Activated CD4-positive, alpha-beta T cell treated with anti-CD3 and anti-CD28 coated beads, Interleukin-2, amount 10 ng/mL, durations not matched to agents 24 days and 14 days (primary cell): ENCODE results near the gene CPA4. TPM values are rescaled to one million over a fixed set of nuclear protein-coding genes. Genes with fewer than 3 reads are reported as not detected.
"Not testable (repeated sequence)": the region's sequence is repeated elsewhere in the genome, so short reads cannot be mapped to it uniquely, and the experiment has no call there.

Experiments used
- DNase-seq: peaks from one replicate; pipeline ENCODE4 v3.0.0; 2022
- H3K27ac Mint-ChIP-seq: one replicate; pipeline ENCODE4 v1.8.0; 2022; ENCODE audit warnings: mild to moderate bottlenecking, mixed read lengths
- H3K27me3 Mint-ChIP-seq: one replicate; pipeline ENCODE4 v1.8.0; 2022; ENCODE audit warnings: mixed read lengths
- H3K36me3 Mint-ChIP-seq: one replicate; pipeline ENCODE4 v1.8.0; 2022; ENCODE audit warnings: low read depth, mild to moderate bottlenecking, mixed read lengths
- H3K4me1 Mint-ChIP-seq: one replicate; pipeline ENCODE4 v1.8.0; 2021; ENCODE audit warnings: mixed read lengths
- H3K4me3 Mint-ChIP-seq: one replicate; pipeline ENCODE4 v1.8.0; 2022; ENCODE audit warnings: mild to moderate bottlenecking, moderate library complexity, mixed read lengths
- H3K9me3 Mint-ChIP-seq: one replicate; pipeline ENCODE4 v1.8.0; 2021; ENCODE audit warnings: mixed read lengths
- intact Hi-C: fragments of 100-400 bp; cut with micrococcal nuclease; formaldehyde crosslinking; loops from one replicate; pipeline ENCODE4 v1.15.1; 2023
- total RNA-seq: library from RNA; stranded (reverse); gene quantifications from 2 replicates; pipeline ENCODE4 v1.2.3, GENCODE V29; 2022

CPA4 gene, protein sequence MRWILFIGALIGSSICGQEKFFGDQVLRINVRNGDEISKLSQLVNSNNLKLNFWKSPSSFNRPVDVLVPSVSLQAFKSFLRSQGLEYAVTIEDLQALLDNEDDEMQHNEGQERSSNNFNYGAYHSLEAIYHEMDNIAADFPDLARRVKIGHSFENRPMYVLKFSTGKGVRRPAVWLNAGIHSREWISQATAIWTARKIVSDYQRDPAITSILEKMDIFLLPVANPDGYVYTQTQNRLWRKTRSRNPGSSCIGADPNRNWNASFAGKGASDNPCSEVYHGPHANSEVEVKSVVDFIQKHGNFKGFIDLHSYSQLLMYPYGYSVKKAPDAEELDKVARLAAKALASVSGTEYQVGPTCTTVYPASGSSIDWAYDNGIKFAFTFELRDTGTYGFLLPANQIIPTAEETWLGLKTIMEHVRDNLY
- total RNA-seq = not detected in 2 replicates

DNA sequence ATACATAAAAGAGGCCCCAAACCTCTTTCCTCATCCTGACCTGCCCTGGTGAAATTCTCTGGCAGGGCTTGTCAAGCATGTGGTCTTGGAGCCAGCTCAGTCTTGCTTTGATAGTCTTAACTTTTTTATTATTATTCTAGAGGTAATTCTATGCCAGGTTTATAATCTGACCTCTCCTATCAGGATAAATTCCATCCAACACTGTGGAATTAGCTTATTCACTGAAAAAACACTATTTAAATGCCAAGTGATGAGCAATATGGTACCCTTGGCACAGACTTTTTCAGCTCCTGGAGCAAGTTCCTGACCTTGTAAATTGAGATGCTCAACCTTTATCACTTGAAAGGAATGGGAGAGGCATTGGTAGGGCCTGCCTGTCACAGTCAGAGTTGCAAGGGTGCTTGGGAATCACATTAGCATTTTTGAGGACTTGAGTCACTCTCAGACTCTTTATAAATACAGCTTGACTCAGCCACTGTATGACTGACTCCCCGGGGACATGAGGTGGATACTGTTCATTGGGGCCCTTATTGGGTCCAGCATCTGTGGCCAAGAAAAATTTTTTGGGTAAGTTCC lies at the start of gene CPA4:
Gene CPA4 (plus strand): TSS at position 480 of the 576 bp plus-strand sequence. CDS start 20 bp downstream, at position 500.
- Mint-ChIP-seq H3K36me3 (no peaks in the 10 kb centered on the region), H3K9me3 (peaks cover 9% of the 10 kb centered on the region), H3K27ac (no peak within 1 kb of the TSS), H3K4me3 (no peak within 1 kb of the TSS), H3K4me1 (no peaks in the 10 kb centered on the region), H3K27me3 (no peaks in the 10 kb centered on the region)
- intact Hi-C loops = no loop called here
- DNase-seq = no peak

- intact Hi-C loops = loop anchor here (2.0 to 10.0 kb wide), 5 partner anchors 171 to 591 kb away; partner anchors contain the start of gene MEST
- not testable (repeated sequence) for H3K36me3 Mint-ChIP-seq, H3K9me3 Mint-ChIP-seq, H3K4me3 Mint-ChIP-seq, H3K27me3 Mint-ChIP-seq, DNase-seq
- H3K27ac Mint-ChIP-seq = peak overlapping the region; percentile 7
- H3K4me1 Mint-ChIP-seq = peaks cover 14% of the 10 kb centered on the region
These were observed 49.5 kb upstream of the CPA4 start for GRCh38 chr7:130243486-130243885.

DNA sequence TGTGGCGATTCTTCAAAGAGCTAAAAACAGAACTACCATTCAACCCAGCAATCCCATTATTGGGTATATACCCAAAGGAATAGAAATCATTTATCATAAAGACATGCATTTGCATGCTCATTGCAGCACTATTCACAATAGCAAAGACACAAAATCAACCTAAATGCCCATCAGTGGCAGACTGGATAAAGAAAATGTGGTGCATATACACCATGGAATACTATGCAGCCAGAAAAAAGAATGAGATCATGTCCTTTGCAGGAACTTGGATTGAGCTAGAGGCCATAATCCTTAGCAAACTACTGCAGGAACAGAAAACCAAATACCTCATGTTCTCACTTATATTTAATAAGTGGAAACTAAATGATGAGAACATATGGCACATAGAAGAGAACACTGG lies 46.5 kb upstream of the CPA4 start:
- not testable (repeated sequence) for H3K27me3 Mint-ChIP-seq, H3K4me3 Mint-ChIP-seq, H3K27ac Mint-ChIP-seq, H3K36me3 Mint-ChIP-seq, DNase-seq, H3K9me3 Mint-ChIP-seq
- intact Hi-C loops = loop anchor here (10.0 kb wide), 1 partner anchor 588 kb away; no protein-coding TSS in a partner anchor
- peaks cover 14% of the 10 kb centered on the region for H3K4me1 Mint-ChIP-seq

- H3K9me3 Mint-ChIP-seq, H3K4me1 Mint-ChIP-seq, H3K27me3 Mint-ChIP-seq, DNase-seq, H3K27ac Mint-ChIP-seq, H3K36me3 Mint-ChIP-seq, H3K4me3 Mint-ChIP-seq: not testable (repeated sequence)
- intact Hi-C loops = loop anchor here (10.0 kb wide), 1 partner anchor 586 kb away; no protein-coding TSS in a partner anchor
These were observed 44.1 kb upstream of the CPA4 start for GRCh38 chr7:130248842-130249241.

DNA sequence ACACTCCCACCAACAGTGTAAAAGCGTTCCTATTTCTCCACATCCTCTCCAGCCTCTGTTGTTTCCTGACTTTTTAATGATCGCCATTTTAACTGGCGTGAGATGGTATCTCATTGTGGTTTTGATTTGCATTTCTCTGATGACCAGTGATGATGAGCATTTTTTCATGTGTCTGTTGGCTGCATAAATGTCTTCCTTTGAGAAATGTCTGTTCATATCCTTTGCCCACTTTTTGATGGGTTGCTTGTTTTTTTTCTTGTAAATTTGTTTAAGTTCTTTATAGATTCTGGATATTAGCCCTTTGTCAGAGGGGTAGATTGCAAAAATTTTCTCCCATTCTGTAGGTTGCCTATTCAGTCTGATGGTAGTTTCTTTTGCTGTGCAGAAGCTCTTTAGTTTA lies 43.3 kb upstream of the CPA4 start:
- intact Hi-C loops = loop anchor here (10.0 kb wide), 1 partner anchor 585 kb away; no protein-coding TSS in a partner anchor

GRCh38 chr7:130254555-130254954 lies 38.4 kb upstream of the CPA4 start:
- no peak for DNase-seq
- intact Hi-C loops = no loop called here
- Mint-ChIP-seq H3K9me3 (peaks cover 6% of the 10 kb centered on the region), H3K27ac (no peak overlapping the region), H3K4me1 (no peaks in the 10 kb centered on the region), H3K36me3 (no peaks in the 10 kb centered on the region), H3K4me3 (no peak overlapping the region), H3K27me3 (peaks cover 5% of the 10 kb centered on the region)

More for the DNA sequence above, 43.3 kb upstream of the CPA4 start:
- not testable (repeated sequence) for H3K27me3 Mint-ChIP-seq, H3K9me3 Mint-ChIP-seq, H3K27ac Mint-ChIP-seq, H3K36me3 Mint-ChIP-seq, H3K4me1 Mint-ChIP-seq, DNase-seq, H3K4me3 Mint-ChIP-seq

DNA sequence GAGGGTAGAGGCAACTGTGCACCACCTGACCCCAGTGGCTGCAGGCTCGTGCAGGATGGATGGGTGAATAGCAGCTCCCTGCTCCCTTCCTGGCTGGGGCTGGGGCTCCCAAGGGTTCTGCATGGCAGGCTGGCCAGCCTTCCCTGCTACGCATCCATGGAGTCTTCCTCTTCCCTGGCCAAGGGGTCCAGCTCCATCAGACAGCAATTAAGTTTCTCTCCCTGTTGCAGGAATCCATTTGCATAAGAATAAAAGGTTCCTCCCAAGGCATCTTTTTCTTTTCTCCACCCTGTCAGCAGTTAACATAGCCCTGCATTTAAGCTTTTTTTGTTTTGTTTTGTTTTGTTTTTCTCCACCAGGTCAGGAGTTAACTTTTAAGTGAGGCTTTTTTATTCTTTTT lies 36.3 kb upstream of the CPA4 start:
- Mint-ChIP-seq H3K4me3 (no peak overlapping the region), H3K27me3 (peaks cover 5% of the 10 kb centered on the region), H3K9me3 (peaks cover 6% of the 10 kb centered on the region), H3K36me3 (no peaks in the 10 kb centered on the region), H3K27ac (no peak overlapping the region), H3K4me1 (no peaks in the 10 kb centered on the region)
- no peak for DNase-seq
- intact Hi-C loops = no loop called here

- intact Hi-C loops = no loop called here
- Mint-ChIP-seq H3K27ac (no peak overlapping the region), H3K27me3 (no peaks in the 10 kb centered on the region), H3K4me1 (no peaks in the 10 kb centered on the region), H3K4me3 (no peak overlapping the region), H3K9me3 (peaks cover 2% of the 10 kb centered on the region), H3K36me3 (no peaks in the 10 kb centered on the region)
- no peak for DNase-seq
These were observed 34.4 kb upstream of the CPA4 start for GRCh38 chr7:130258494-130259078.

- Mint-ChIP-seq H3K27me3 (no peaks in the 10 kb centered on the region), H3K4me3 (no peak overlapping the region), H3K4me1 (no peaks in the 10 kb centered on the region)
These were observed 30.5 kb upstream of the CPA4 start for GRCh38 chr7:130262448-130262847.

GRCh38 chr7:130263130-130263529 lies 29.8 kb upstream of the CPA4 start:
- H3K27me3 Mint-ChIP-seq = no peaks in the 10 kb centered on the region
- DNase-seq = no peak
- intact Hi-C loops = no loop called here

More at GRCh38 chr7:130262448-130262847, 30.5 kb upstream of the CPA4 start:
- no peak for DNase-seq
- no peaks in the 10 kb centered on the region for H3K36me3 Mint-ChIP-seq
- intact Hi-C loops = no loop called here
- no peaks in the 10 kb centered on the region for H3K9me3 Mint-ChIP-seq
- H3K27ac Mint-ChIP-seq = no peak overlapping the region

DNA sequence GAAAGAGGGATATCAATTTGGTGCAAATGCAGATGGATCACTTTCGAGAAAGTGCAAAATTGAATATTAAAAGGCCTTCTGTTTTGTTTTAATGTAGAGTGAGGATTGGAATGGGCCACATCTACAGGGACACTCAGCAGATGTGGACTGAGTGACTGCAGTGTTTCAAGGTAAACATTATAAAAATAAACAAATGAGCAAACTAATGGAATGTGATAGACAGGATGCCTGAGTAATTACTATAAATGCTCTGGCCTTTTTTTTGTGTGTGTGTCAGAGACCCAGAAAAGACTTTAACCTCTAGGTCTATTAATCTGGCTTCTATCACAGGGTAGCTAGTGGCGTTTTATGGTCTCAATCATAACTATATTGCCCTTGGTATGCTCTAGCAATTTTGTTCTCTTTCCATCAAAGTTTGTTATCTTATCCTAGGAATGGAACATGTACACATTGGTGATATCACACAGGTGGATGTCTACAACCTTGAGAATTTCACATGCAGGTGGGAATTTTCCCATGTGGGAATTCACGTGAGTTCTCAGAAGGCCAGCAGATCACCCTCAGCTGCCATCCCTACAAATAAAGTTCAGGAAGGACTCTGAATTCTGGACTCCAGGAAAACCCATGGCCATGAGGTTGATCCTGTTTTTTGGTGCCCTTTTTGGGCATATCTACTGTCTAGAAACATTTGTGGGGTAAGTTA lies 26.6 kb upstream of the CPA4 start, which contains the start of gene CPA2:
Gene CPA2 (plus strand): TSS at position 606 of the 703 bp plus-strand sequence. CDS start 19 bp downstream, at position 625.
- no peak within 1 kb of the TSS for H3K27ac Mint-ChIP-seq
- H3K36me3 Mint-ChIP-seq = no peaks in the 10 kb centered on the region
- H3K27me3 Mint-ChIP-seq = no peaks in the 10 kb centered on the region
- no peaks in the 10 kb centered on the region for H3K9me3 Mint-ChIP-seq
- H3K4me3 Mint-ChIP-seq = no peak within 1 kb of the TSS
- intact Hi-C loops = no loop called here
- no peak for DNase-seq
- peaks cover 2% of the 10 kb centered on the region for H3K4me1 Mint-ChIP-seq

More at GRCh38 chr7:130263130-130263529, 29.8 kb upstream of the CPA4 start:
- Mint-ChIP-seq H3K4me1 (peaks cover 2% of the 10 kb centered on the region), H3K4me3 (no peak overlapping the region), H3K27ac (no peak overlapping the region), H3K36me3 (no peaks in the 10 kb centered on the region), H3K9me3 (no peaks in the 10 kb centered on the region)

- no peak for DNase-seq
- Mint-ChIP-seq H3K4me1 (peaks cover 4% of the 10 kb centered on the region), H3K4me3 (no peak overlapping the region), H3K9me3 (no peaks in the 10 kb centered on the region), H3K36me3 (no peaks in the 10 kb centered on the region), H3K27me3 (no peaks in the 10 kb centered on the region), H3K27ac (no peak overlapping the region)
- intact Hi-C loops = no loop called here
These were observed 26.0 kb upstream of the CPA4 start for GRCh38 chr7:130266961-130267321.

GRCh38 chr7:130268463-130269317 lies 24.3 kb upstream of the CPA4 start:
- intact Hi-C loops = no loop called here
- H3K9me3 Mint-ChIP-seq = no peaks in the 10 kb centered on the region
- H3K27me3 Mint-ChIP-seq = no peaks in the 10 kb centered on the region
- H3K4me3 Mint-ChIP-seq = no peak overlapping the region
- peaks cover 6% of the 10 kb centered on the region for H3K4me1 Mint-ChIP-seq
- no peak overlapping the region for H3K27ac Mint-ChIP-seq
- DNase-seq = no peak
- H3K36me3 Mint-ChIP-seq = no peaks in the 10 kb centered on the region
